SU-DHL-6 (cell line): Measurements from ENCODE around the gene SEMG2.

Experiments
- H2AFZ ChIP-seq: fragments of 200-600 bp; sonication (generic); 2 replicates; pipeline ENCODE4 v1.6.1; 2014; ENCODE audit warnings: low read depth, mild to moderate bottlenecking, moderate library complexity, mixed read lengths, antibody characterized with exemption, low read length; ENCODE audit not compliant: severe bottlenecking
- H3F3A ChIP-seq: fragments of 200-600 bp; shearing (Covaris generic); 2 replicates; pipeline ENCODE4 v1.6.0; 2016; ENCODE audit warnings: antibody characterized with exemption, mild to moderate bottlenecking; ENCODE audit not compliant: insufficient read depth
- H3K27ac ChIP-seq: fragments of 200-600 bp; sonication (generic); 2 replicates; pipeline ENCODE4 v1.5.1; 2016; ENCODE audit warnings: low read depth, mild to moderate bottlenecking, low read length, moderate library complexity, mixed read lengths
- H3K27me3 ChIP-seq: fragments of 200-600 bp; sonication (generic), shearing (Covaris generic); 2 replicates; pipeline ENCODE4 v1.6.0; 2014; ENCODE audit warnings: mild to moderate bottlenecking, low read length
- H3K36me3 ChIP-seq: fragments of 200-600 bp; sonication (generic); 2 replicates; pipeline ENCODE4 v1.6.1; 2014; ENCODE audit warnings: mild to moderate bottlenecking, low read length, mixed read lengths
- H3K4me2 ChIP-seq: fragments of 300-600, 200-600 bp; shearing (Covaris generic), sonication (generic); 2 replicates; pipeline ENCODE4 v1.6.0; 2014; ENCODE audit warnings: low read length, low read depth, mild to moderate bottlenecking; ENCODE audit not compliant: poor library complexity, severe bottlenecking
- H3K4me3 ChIP-seq: fragments of 200-600 bp; sonication (generic); 2 replicates; pipeline ENCODE4 v1.5.1; 2014; ENCODE audit warnings: antibody characterized with exemption, low read length, mild to moderate bottlenecking, mixed read lengths; ENCODE audit not compliant: insufficient read depth, poor library complexity, severe bottlenecking
- H3K79me2 ChIP-seq: fragments of 200-600 bp; sonication (generic); 2 replicates; pipeline ENCODE4 v1.6.1; 2014; ENCODE audit warnings: mild to moderate bottlenecking, low read length, moderate library complexity; ENCODE audit not compliant: insufficient read depth
- H3K9ac ChIP-seq: fragments of 200-600 bp; sonication (generic); 2 replicates; pipeline ENCODE4 v1.7.0; 2014; ENCODE audit warnings: mild to moderate bottlenecking, low read length
- H3K9me2 ChIP-seq: fragments of 200-600 bp; sonication (generic); replicated peaks from 2 replicates; pipeline ENCODE4 v1.6.1; 2014; ENCODE audit warnings: low read length; ENCODE audit not compliant: insufficient read depth
- H3K9me3 ChIP-seq: fragments of 200-600 bp; sonication (generic); 2 replicates; pipeline ENCODE4 v1.6.1; 2014; ENCODE audit warnings: low read length, mixed read lengths; ENCODE audit not compliant: insufficient read depth
- H4K20me1 ChIP-seq: fragments of 200-600 bp; sonication (generic); 2 replicates; pipeline ENCODE4 v1.6.1; 2014; ENCODE audit warnings: low read depth, mild to moderate bottlenecking, antibody characterized with exemption, low read length, moderate library complexity, mixed read lengths
- EZH2phosphoT487 ChIP-seq: fragments of 200-600 bp; sonication (generic), shearing (Covaris generic); conservative IDR thresholded peaks from 2 replicates; pipeline ENCODE4 v1.6.1; 2018; ENCODE audit warnings: mild to moderate bottlenecking, antibody characterized with exemption, low read length, moderate library complexity, mixed read lengths
- TF ChIP-seq, protein P1 (sequence below): fragments of 200-600 bp; sonication (generic); IDR thresholded peaks from one replicate; pipeline ENCODE4 v1.5.1; 2017; ENCODE audit warnings: antibody characterized with exemption, mild to moderate bottlenecking, low read length, moderate library complexity; ENCODE audit not compliant: insufficient read depth, poor library complexity, severe bottlenecking

SEMG2 gene

GRCh38 chr20:45183084-45183483 is 38.1 kb upstream of the SEMG2 start:
- Histone ChIP-seq H3K27ac (no peak overlapping the region), H3K36me3 (no peaks in the 10 kb centered on the region), H4K20me1 (no peaks in the 10 kb centered on the region), H3K27me3 (no peaks in the 10 kb centered on the region), H3K9me2 (no peaks in the 10 kb centered on the region), H2AFZ (no peak overlapping the region), H3K4me2 (no peak overlapping the region), H3K9me3 (no peaks in the 10 kb centered on the region), H3F3A (no peaks in the 10 kb centered on the region), H3K9ac (no peak overlapping the region), H3K79me2 (no peaks in the 10 kb centered on the region), H3K4me3 (no peak overlapping the region)
- no peak for TF ChIP-seq EZH2phosphoT487
- TF ChIP-seq, protein P1, sequence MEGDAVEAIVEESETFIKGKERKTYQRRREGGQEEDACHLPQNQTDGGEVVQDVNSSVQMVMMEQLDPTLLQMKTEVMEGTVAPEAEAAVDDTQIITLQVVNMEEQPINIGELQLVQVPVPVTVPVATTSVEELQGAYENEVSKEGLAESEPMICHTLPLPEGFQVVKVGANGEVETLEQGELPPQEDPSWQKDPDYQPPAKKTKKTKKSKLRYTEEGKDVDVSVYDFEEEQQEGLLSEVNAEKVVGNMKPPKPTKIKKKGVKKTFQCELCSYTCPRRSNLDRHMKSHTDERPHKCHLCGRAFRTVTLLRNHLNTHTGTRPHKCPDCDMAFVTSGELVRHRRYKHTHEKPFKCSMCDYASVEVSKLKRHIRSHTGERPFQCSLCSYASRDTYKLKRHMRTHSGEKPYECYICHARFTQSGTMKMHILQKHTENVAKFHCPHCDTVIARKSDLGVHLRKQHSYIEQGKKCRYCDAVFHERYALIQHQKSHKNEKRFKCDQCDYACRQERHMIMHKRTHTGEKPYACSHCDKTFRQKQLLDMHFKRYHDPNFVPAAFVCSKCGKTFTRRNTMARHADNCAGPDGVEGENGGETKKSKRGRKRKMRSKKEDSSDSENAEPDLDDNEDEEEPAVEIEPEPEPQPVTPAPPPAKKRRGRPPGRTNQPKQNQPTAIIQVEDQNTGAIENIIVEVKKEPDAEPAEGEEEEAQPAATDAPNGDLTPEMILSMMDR = no peak

GRCh38 chr20:45187693-45188092 is 33.5 kb upstream of the SEMG2 start:
- no peak overlapping the region for H3K4me2 ChIP-seq
- TF ChIP-seq, protein P1 = no peak
- TF ChIP-seq EZH2phosphoT487 = no peak
- H3K9me2 ChIP-seq = no peaks in the 10 kb centered on the region
- H4K20me1 ChIP-seq = no peaks in the 10 kb centered on the region
- no peaks in the 10 kb centered on the region for H3K9me3 ChIP-seq
- H3K27ac ChIP-seq = no peak overlapping the region
- H3K4me3 ChIP-seq = no peak overlapping the region
- H3K9ac ChIP-seq = no peak overlapping the region
- H3K36me3 ChIP-seq = no peaks in the 10 kb centered on the region
- no peaks in the 10 kb centered on the region for H3K79me2 ChIP-seq
- H3K27me3 ChIP-seq = no peaks in the 10 kb centered on the region
- H3F3A ChIP-seq = no peaks in the 10 kb centered on the region
- H2AFZ ChIP-seq = no peak overlapping the region

DNA sequence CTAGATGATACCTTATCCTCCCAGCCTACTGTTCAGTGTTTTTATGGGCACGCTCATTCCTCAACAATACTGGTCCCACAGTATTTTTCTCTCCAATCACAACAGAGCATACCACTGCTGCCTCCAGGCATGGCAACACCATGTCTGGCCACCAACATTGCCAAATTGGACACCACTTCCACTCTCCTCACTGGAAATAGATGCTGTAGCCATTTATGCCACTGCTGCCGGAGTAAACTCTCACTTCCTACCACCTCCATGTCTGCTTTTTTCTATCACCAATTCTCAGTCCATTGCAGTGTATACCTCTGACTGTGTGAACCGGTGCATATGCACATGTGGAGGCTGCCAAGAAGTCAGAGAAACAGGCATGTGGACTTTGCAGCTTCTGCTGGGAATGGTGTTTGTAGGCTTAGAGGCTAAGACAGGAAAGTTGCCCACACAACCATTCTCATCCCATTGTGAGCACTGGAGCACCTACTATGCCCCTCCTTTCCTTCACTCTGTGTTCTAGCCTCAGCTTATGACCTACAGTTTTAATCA is 32.0 kb upstream of the SEMG2 start:
- Histone ChIP-seq H3F3A (no peaks in the 10 kb centered on the region), H4K20me1 (no peaks in the 10 kb centered on the region), H3K27ac (no peak overlapping the region), H2AFZ (no peak overlapping the region), H3K27me3 (no peaks in the 10 kb centered on the region), H3K9me2 (no peaks in the 10 kb centered on the region), H3K36me3 (no peaks in the 10 kb centered on the region), H3K9me3 (no peaks in the 10 kb centered on the region), H3K4me3 (no peak overlapping the region), H3K4me2 (no peak overlapping the region), H3K79me2 (no peaks in the 10 kb centered on the region), H3K9ac (no peak overlapping the region)
- TF ChIP-seq, protein P1 = no peak
- no peak for TF ChIP-seq EZH2phosphoT487
